ENCODE data around the gene MORC1.
"Not testable (repeated sequence)": the region's sequence is repeated elsewhere in the genome, so short reads cannot be mapped to it uniquely, and the experiment has no call there.

The MORC1 gene

DNA sequence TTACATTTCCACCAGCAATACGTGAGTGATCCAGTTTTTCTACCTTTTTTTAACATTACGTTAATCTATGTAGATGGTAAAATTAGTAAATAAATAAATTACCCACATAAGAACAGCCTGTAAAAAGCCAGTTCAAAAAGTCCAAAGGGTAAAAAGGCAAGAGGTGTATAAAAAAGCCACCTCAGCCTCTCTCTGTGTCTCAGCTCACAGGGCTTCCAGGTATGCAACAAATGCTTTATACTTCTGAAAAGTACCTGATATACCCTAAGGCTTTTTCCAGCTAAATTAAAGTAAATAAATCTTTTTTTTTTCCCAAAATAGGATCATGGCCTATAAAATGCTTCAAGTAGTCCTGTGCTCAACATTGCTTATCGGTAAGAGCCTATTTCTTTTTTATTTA, 18.6 kb upstream of the MORC1 start, which contains the start of gene C3orf85:
Gene C3orf85, plus strand, starts transcription at position 197 of the 400 bp plus-strand sequence. Its CDS starts 129 bp downstream, at position 326.
- H3K27ac ChIP-seq (ENCODE audit: low read depth, low read length) = no peak within 1 kb of the TSS
- H3K27me3 ChIP-seq (ENCODE audit: control insufficient read depth in 1 of 2, insufficient read depth in 2 of 2, low read length in 2 of 2) = no peaks in the 10 kb centered on the region
- peak within 1 kb of the TSS; percentile 60 to 65 for H3K4me3 ChIP-seq (ENCODE audit: low read depth in 1 of 2, low read length in 2 of 2)
- no peaks in the 10 kb centered on the region for H3K9me3 ChIP-seq (ENCODE audit: control insufficient read depth in 1 of 2, low read length in 2 of 2)
- no peaks in the 10 kb centered on the region for H3K36me3 ChIP-seq (ENCODE audit: control insufficient read depth in 1 of 2, insufficient read depth in 2 of 2, low read length in 2 of 2)
- peaks cover 19 to 30% of the 10 kb centered on the region in 2 donors for H3K4me1 ChIP-seq (ENCODE audit: control insufficient read depth in 1 of 2, insufficient read depth in 2 of 2, low read length in 2 of 2)
- peak within 1 kb of the TSS; percentile 14 to 26 for H3K9ac ChIP-seq (ENCODE audit: low read depth in 1 of 2, low read length in 2 of 2)

DNA sequence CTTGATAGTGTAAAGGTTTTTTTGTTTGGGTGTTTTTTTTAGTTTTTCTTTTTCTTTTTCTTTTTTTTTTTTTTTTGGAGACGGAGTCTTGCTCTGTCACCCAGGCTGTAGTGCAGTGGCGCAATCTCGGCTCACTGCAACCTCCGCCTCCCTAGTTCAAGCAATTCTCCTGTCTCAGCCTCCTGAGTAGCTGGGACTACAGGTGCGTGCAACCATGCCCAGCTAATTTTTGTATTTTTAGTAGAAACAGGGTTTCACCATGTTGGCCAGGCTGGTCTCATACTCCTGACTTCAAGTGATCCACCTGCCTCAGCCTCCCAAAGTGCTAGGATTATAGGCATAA, 15.5 kb upstream of the MORC1 start:
- H3K36me3 ChIP-seq (ENCODE audit: control insufficient read depth in 1 of 2, insufficient read depth in 2 of 2, low read length in 2 of 2); H3K9me3 ChIP-seq (ENCODE audit: control insufficient read depth in 1 of 2, low read length in 2 of 2); H3K27ac ChIP-seq (ENCODE audit: low read depth, low read length); H3K9ac ChIP-seq (ENCODE audit: low read depth in 1 of 2, low read length in 2 of 2); H3K4me3 ChIP-seq (ENCODE audit: low read depth in 1 of 2, low read length in 2 of 2); H3K27me3 ChIP-seq (ENCODE audit: control insufficient read depth in 1 of 2, insufficient read depth in 2 of 2, low read length in 2 of 2): not testable (repeated sequence)
- peaks cover 19 to 39% of the 10 kb centered on the region in 2 donors for H3K4me1 ChIP-seq (ENCODE audit: control insufficient read depth in 1 of 2, insufficient read depth in 2 of 2, low read length in 2 of 2)

DNA sequence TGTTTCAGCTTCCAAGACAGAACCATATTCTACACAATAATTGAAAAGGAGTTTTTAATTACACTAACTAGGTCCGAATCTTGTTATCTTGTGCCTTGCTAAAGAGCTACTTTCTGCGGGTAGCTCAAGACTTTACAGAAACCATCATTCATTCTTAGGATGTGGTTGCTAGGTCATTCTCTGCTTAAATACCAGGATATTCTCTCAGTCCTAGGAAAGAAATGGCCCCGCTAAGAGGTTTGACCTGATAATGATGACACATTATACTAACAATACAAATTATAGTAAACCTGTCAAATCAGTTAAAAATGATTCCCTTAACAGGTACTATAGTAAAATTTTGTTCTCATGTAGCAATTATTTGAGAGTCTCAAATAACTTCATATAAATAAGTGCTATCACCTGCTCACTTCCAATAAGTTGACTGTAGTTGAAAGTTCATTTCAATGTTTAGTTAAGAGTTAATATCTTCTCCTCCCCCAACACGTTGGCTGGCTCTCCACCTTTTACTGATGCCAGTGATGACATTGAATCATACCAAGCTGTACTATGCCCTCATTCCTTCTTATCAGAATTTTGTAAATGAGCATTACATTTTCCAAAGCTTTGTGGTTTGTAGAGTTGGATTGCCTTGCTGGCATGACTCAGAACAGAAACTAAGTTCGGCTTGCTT, 15.0 kb upstream of the MORC1 start:
- Histone ChIP-seq H3K36me3 (ENCODE audit: control insufficient read depth in 1 of 2, insufficient read depth in 2 of 2, low read length in 2 of 2) (no peaks in the 10 kb centered on the region), H3K27me3 (ENCODE audit: control insufficient read depth in 1 of 2, insufficient read depth in 2 of 2, low read length in 2 of 2) (no peaks in the 10 kb centered on the region), H3K4me3 (ENCODE audit: low read depth in 1 of 2, low read length in 2 of 2) (no peak overlapping the region), H3K9me3 (ENCODE audit: control insufficient read depth in 1 of 2, low read length in 2 of 2) (no peaks in the 10 kb centered on the region), H3K9ac (ENCODE audit: low read depth in 1 of 2, low read length in 2 of 2) (no peak overlapping the region), H3K4me1 (ENCODE audit: control insufficient read depth in 1 of 2, insufficient read depth in 2 of 2, low read length in 2 of 2) (peaks cover 19 to 39% of the 10 kb centered on the region in 2 donors), H3K27ac (ENCODE audit: low read depth, low read length) (no peak overlapping the region)

DNA sequence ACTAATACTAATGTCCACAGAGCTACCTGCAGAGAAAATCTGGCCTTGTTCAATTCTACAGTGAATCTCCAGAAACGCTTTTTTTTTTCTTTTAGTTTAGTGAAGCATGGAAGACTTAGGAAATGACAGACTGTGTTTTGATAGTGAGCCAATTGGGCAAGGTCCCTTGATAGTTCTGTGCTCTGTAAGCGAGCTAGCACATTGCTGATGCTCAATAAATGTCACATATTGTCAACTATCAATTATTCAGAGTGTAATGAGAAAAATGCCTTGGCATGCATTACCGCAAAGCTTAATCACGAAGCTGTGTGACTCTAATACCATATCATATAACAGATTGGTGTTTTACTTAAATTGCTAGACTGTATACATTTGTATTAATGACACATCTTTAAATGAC, 13.3 kb upstream of the MORC1 start:
- no peaks in the 10 kb centered on the region for H3K36me3 ChIP-seq (ENCODE audit: control insufficient read depth in 1 of 2, insufficient read depth in 2 of 2, low read length in 2 of 2)
- H3K27ac ChIP-seq (ENCODE audit: low read depth, low read length) = no peak overlapping the region
- peaks cover 22 to 44% of the 10 kb centered on the region in 2 donors for H3K4me1 ChIP-seq (ENCODE audit: control insufficient read depth in 1 of 2, insufficient read depth in 2 of 2, low read length in 2 of 2)
- no peak overlapping the region for H3K4me3 ChIP-seq (ENCODE audit: low read depth in 1 of 2, low read length in 2 of 2)
- no peaks in the 10 kb centered on the region for H3K27me3 ChIP-seq (ENCODE audit: control insufficient read depth in 1 of 2, insufficient read depth in 2 of 2, low read length in 2 of 2)
- no peak overlapping the region for H3K9ac ChIP-seq (ENCODE audit: low read depth in 1 of 2, low read length in 2 of 2)
- H3K9me3 ChIP-seq (ENCODE audit: control insufficient read depth in 1 of 2, low read length in 2 of 2) = no peaks in the 10 kb centered on the region

DNA sequence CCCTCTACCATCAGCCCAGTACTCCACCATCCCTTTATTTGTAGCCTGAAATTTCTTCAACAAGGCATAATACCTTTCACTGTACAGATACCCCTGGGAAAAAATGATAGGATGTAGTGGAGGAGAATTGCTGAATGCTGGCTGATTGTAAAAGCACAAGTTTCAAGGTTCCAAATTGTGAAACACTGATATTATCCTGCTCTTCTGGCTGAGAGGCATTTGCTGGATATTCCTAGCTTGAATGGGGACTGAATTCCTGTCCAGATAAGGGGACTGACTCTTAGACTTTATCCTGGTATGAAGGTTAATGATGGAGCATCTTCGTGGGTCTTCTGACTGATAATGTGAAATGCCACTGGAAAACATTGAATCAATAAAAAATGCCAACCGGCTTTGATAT, 9.6 kb upstream of the MORC1 start:
- H3K27me3 ChIP-seq (ENCODE audit: control insufficient read depth in 1 of 2, insufficient read depth in 2 of 2, low read length in 2 of 2) = no peaks in the 10 kb centered on the region

DNA sequence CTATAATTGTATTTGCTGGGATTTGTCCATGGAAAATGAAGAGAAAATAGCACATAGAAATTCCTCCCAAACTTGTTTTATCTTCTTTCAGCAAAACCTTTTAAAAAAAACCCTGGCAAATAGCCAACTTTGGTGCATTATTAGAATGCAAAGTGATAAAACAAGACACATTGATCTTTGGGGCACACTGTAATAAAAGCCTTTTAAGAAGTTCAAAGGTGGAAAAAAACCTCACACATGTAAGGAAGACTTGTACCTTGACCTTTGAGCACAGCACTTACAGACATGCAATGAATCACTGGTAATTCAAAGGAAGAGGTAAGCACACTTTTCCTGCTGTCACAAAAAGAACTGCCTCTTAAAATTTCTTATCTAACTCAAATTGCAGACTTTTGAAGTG, 8.0 kb upstream of the MORC1 start:
- H3K4me3 ChIP-seq (ENCODE audit: low read depth in 1 of 2, low read length in 2 of 2) = no peak overlapping the region
- H3K36me3 ChIP-seq (ENCODE audit: control insufficient read depth in 1 of 2, insufficient read depth in 2 of 2, low read length in 2 of 2) = no peaks in the 10 kb centered on the region
- H3K9ac ChIP-seq (ENCODE audit: low read depth in 1 of 2, low read length in 2 of 2) = no peak overlapping the region
- peaks cover 12 to 20% of the 10 kb centered on the region in 2 donors for H3K4me1 ChIP-seq (ENCODE audit: control insufficient read depth in 1 of 2, insufficient read depth in 2 of 2, low read length in 2 of 2)
- H3K27me3 ChIP-seq (ENCODE audit: control insufficient read depth in 1 of 2, insufficient read depth in 2 of 2, low read length in 2 of 2) = no peaks in the 10 kb centered on the region
- no peak overlapping the region for H3K27ac ChIP-seq (ENCODE audit: low read depth, low read length)
- H3K9me3 ChIP-seq (ENCODE audit: control insufficient read depth in 1 of 2, low read length in 2 of 2) = no peaks in the 10 kb centered on the region

More for the DNA sequence above, 9.6 kb upstream of the MORC1 start:
- peaks cover 23 to 36% of the 10 kb centered on the region in 2 donors for H3K4me1 ChIP-seq (ENCODE audit: control insufficient read depth in 1 of 2, insufficient read depth in 2 of 2, low read length in 2 of 2)
- H3K9me3 ChIP-seq (ENCODE audit: control insufficient read depth in 1 of 2, low read length in 2 of 2) = no peaks in the 10 kb centered on the region
- H3K36me3 ChIP-seq (ENCODE audit: control insufficient read depth in 1 of 2, insufficient read depth in 2 of 2, low read length in 2 of 2) = no peaks in the 10 kb centered on the region
- no peak overlapping the region for H3K9ac ChIP-seq (ENCODE audit: low read depth in 1 of 2, low read length in 2 of 2)
- no peak overlapping the region for H3K4me3 ChIP-seq (ENCODE audit: low read depth in 1 of 2, low read length in 2 of 2)
- H3K27ac ChIP-seq (ENCODE audit: low read depth, low read length) = no peak overlapping the region

DNA sequence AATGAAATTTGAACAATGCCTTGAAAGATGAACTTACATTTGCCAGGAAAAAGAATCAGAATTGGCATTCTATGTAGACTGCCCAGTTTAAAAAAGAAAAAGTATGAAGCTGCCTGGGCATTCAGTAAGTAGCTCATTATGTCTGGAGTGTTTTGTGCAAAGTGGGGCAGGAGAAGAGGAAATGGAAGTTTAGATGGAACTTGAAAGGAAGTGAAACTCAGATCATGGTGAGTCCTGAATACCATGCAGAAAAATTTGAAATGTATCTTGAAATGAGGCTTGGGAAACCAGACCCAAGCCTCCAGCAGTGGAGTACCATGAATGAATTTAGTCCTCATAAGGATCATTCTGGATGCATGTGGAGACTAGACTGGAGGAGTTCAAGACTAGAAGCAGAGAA, 4.8 kb upstream of the MORC1 start:
- H3K36me3 ChIP-seq (ENCODE audit: control insufficient read depth in 1 of 2, insufficient read depth in 2 of 2, low read length in 2 of 2) = no peaks in the 10 kb centered on the region
- H3K9me3 ChIP-seq (ENCODE audit: control insufficient read depth in 1 of 2, low read length in 2 of 2) = no peaks in the 10 kb centered on the region
- no peaks in the 10 kb centered on the region for H3K27me3 ChIP-seq (ENCODE audit: control insufficient read depth in 1 of 2, insufficient read depth in 2 of 2, low read length in 2 of 2)
- H3K9ac ChIP-seq (ENCODE audit: low read depth in 1 of 2, low read length in 2 of 2) = no peak overlapping the region
- H3K27ac ChIP-seq (ENCODE audit: low read depth, low read length) = no peak overlapping the region
- H3K4me1 ChIP-seq (ENCODE audit: control insufficient read depth in 1 of 2, insufficient read depth in 2 of 2, low read length in 2 of 2) = peaks cover 22 to 29% of the 10 kb centered on the region in 2 donors
- H3K4me3 ChIP-seq (ENCODE audit: low read depth in 1 of 2, low read length in 2 of 2) = no peak overlapping the region

DNA sequence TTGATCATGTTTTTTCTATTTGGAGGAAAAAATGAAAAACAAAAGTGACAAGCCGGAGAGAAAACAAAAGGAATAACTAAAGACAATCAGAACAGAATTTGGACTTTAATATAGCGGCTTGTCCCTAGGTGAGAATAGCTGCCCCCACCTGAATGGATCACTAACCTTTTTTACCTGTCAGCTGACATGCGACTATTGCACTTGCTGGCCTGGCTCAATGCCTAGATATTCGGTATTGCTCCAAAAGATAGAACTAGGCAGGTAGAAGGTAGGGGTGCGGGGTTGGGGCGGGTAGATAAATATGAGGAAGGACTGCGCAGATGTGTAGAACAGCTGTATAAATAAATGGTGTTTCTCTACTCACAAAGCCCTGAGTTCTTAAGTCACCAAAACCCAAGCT, 650 bp upstream of the MORC1 start:
- Histone ChIP-seq H3K36me3 (ENCODE audit: control insufficient read depth in 1 of 2, insufficient read depth in 2 of 2, low read length in 2 of 2) (no peaks in the 10 kb centered on the region), H3K4me3 (ENCODE audit: low read depth in 1 of 2, low read length in 2 of 2) (no peak overlapping the region), H3K9me3 (ENCODE audit: control insufficient read depth in 1 of 2, low read length in 2 of 2) (no peaks in the 10 kb centered on the region), H3K9ac (ENCODE audit: low read depth in 1 of 2, low read length in 2 of 2) (no peak overlapping the region), H3K27ac (ENCODE audit: low read depth, low read length) (no peak overlapping the region), H3K27me3 (ENCODE audit: control insufficient read depth in 1 of 2, insufficient read depth in 2 of 2, low read length in 2 of 2) (no peaks in the 10 kb centered on the region), H3K4me1 (ENCODE audit: control insufficient read depth in 1 of 2, insufficient read depth in 2 of 2, low read length in 2 of 2) (peaks cover 9 to 15% of the 10 kb centered on the region in 2 donors)

DNA sequence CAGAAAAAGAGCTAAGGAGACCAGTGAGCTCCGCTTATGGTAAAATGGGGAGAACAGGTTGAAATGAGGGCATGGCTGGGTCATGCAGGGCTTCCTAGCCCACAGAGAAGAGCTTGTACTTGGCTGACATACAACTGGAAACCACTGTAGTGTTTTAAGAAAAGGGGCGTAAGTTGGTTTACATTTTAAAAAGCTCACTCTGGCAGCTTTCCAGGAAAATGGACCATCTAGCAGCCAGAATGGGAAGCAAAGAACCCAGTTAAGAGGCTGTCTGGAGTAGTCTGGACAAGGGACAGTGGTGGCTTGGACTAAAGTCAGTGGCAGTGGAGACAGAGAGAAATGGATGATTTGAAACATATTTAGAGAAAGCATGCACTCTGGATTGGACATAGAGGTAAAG, 1.9 kb downstream of the MORC1 start:
- Histone ChIP-seq H3K36me3 (ENCODE audit: control insufficient read depth in 1 of 2, insufficient read depth in 2 of 2, low read length in 2 of 2) (no peaks in the 10 kb centered on the region), H3K9ac (ENCODE audit: low read depth in 1 of 2, low read length in 2 of 2) (no peak overlapping the region), H3K4me3 (ENCODE audit: low read depth in 1 of 2, low read length in 2 of 2) (no peak overlapping the region), H3K27me3 (ENCODE audit: control insufficient read depth in 1 of 2, insufficient read depth in 2 of 2, low read length in 2 of 2) (no peaks in the 10 kb centered on the region), H3K27ac (ENCODE audit: low read depth, low read length) (no peak overlapping the region), H3K9me3 (ENCODE audit: control insufficient read depth in 1 of 2, low read length in 2 of 2) (no peaks in the 10 kb centered on the region), H3K4me1 (ENCODE audit: control insufficient read depth in 1 of 2, insufficient read depth in 2 of 2, low read length in 2 of 2) (peaks cover 9 to 29% of the 10 kb centered on the region in 2 donors)

DNA sequence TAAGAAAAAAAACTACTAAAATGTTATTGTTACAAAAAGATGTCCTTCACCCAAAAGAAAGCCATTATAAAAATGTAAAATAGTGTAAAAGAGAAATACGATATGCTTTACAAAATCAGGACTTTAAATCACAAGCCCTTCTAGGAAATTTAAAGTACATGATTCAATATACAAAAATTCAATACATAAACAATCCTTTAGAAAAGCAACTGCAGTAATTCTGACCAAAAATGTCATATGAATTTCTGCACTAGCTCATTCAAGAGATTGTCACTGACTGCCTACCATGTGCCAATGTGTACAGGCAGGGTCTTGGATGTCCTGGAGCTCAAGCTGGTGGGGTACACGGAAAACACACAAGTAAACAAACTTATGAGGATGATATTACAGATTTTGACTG, 2.5 kb downstream of the MORC1 start:
- Histone ChIP-seq H3K9ac (ENCODE audit: low read depth in 1 of 2, low read length in 2 of 2) (no peak overlapping the region), H3K36me3 (ENCODE audit: control insufficient read depth in 1 of 2, insufficient read depth in 2 of 2, low read length in 2 of 2) (no peaks in the 10 kb centered on the region), H3K4me3 (ENCODE audit: low read depth in 1 of 2, low read length in 2 of 2) (no peak overlapping the region)

More for the DNA sequence above, 2.5 kb downstream of the MORC1 start:
- H3K4me1 ChIP-seq (ENCODE audit: control insufficient read depth in 1 of 2, insufficient read depth in 2 of 2, low read length in 2 of 2) = peaks cover 9 to 29% of the 10 kb centered on the region in 2 donors
- H3K27me3 ChIP-seq (ENCODE audit: control insufficient read depth in 1 of 2, insufficient read depth in 2 of 2, low read length in 2 of 2) = no peaks in the 10 kb centered on the region
- no peak overlapping the region for H3K27ac ChIP-seq (ENCODE audit: low read depth, low read length)
- no peaks in the 10 kb centered on the region for H3K9me3 ChIP-seq (ENCODE audit: control insufficient read depth in 1 of 2, low read length in 2 of 2)

Measured in duodenal mucosa (tissue), 2 donors.